H9 (cell line): ENCODE results near the gene BTG4. TPM values are rescaled to one million over a fixed set of nuclear protein-coding genes. Genes with fewer than 3 reads are reported as not detected.

ENCODE experiments used
- DNase-seq: peaks from one replicate; pipeline ENCODE4 v3.0.0-alpha.2; 2017
- H2AFZ ChIP-seq: one replicate; pipeline ENCODE4 v1.6.1; 2013; ENCODE audit warnings: mild to moderate bottlenecking, low read length, control low read depth, moderate library complexity
- H2AK5ac ChIP-seq: 2 replicates; pipeline ENCODE4 v1.6.1; 2013; ENCODE audit warnings: low read length, control low read depth, mixed read lengths; ENCODE audit not compliant: insufficient read length
- H2BK120ac ChIP-seq: one replicate; pipeline ENCODE4 v1.6.1; 2013; ENCODE audit warnings: low read depth, mild to moderate bottlenecking, low read length, control low read depth, inconsistent platforms; ENCODE audit not compliant: poor library complexity, severe bottlenecking
- H2BK12ac ChIP-seq: 2 replicates; pipeline ENCODE4 v1.6.1; 2013; ENCODE audit warnings: low read length, control low read depth, mixed read lengths, low read depth; ENCODE audit not compliant: insufficient read length
- H2BK15ac ChIP-seq: 2 replicates; pipeline ENCODE4 v1.6.1; 2013; ENCODE audit warnings: low read depth, low read length, control low read depth
- H2BK20ac ChIP-seq: one replicate; pipeline ENCODE4 v1.6.1; 2013; ENCODE audit warnings: low read depth, mild to moderate bottlenecking, low read length, control low read depth, inconsistent platforms; ENCODE audit not compliant: poor library complexity, severe bottlenecking
- H2BK5ac ChIP-seq: 2 replicates; pipeline ENCODE4 v1.6.1; 2013; ENCODE audit warnings: low read length, control low read depth, mixed read lengths; ENCODE audit not compliant: insufficient read length
- H3K14ac ChIP-seq: 2 replicates; pipeline ENCODE4 v1.6.1; 2013; ENCODE audit warnings: low read length, control low read depth; ENCODE audit not compliant: insufficient read depth
- H3K18ac ChIP-seq: 2 replicates; pipeline ENCODE4 v1.6.1; 2013; ENCODE audit warnings: low read depth, mild to moderate bottlenecking, mixed read lengths, low read length, control low read depth; ENCODE audit not compliant: insufficient read length
- H3K23ac ChIP-seq: 2 replicates; pipeline ENCODE4 v1.6.1; 2013; ENCODE audit warnings: low read length, control low read depth, mixed read lengths, low read depth; ENCODE audit not compliant: insufficient read length
- H3K23me2 ChIP-seq: 2 replicates; pipeline ENCODE4 v1.6.1; 2013; ENCODE audit warnings: low read depth, mild to moderate bottlenecking, mixed read lengths, low read length, control low read depth; ENCODE audit not compliant: insufficient read length, poor library complexity, severe bottlenecking
- H3K27ac ChIP-seq: 2 replicates; pipeline ENCODE4 v1.5.1; 2013; ENCODE audit warnings: low read length, control low read depth, mixed read lengths, low read depth; ENCODE audit not compliant: insufficient read length
- H3K27me3 ChIP-seq: 2 replicates; pipeline ENCODE4 v1.6.1; 2013; ENCODE audit warnings: low read length, control low read depth, inconsistent platforms; ENCODE audit not compliant: insufficient read depth
- H3K4ac ChIP-seq: 2 replicates; pipeline ENCODE4 v1.6.1; 2013; ENCODE audit warnings: low read depth, mild to moderate bottlenecking, control low read depth, inconsistent platforms, low read length, moderate library complexity
- H3K4me1 ChIP-seq: 2 replicates; pipeline ENCODE4 v1.6.1; 2013; ENCODE audit warnings: low read length, control low read depth, inconsistent platforms; ENCODE audit not compliant: insufficient read depth
- H3K4me2 ChIP-seq: 2 replicates; pipeline ENCODE4 v1.6.1; 2013; ENCODE audit warnings: low read length, control low read depth, mixed read lengths; ENCODE audit not compliant: insufficient read length, insufficient read depth
- H3K56ac ChIP-seq: 2 replicates; pipeline ENCODE4 v1.6.1; 2013; ENCODE audit warnings: low read depth, mild to moderate bottlenecking, mixed read lengths, low read length, control low read depth; ENCODE audit not compliant: insufficient read length
- H3K79me1 ChIP-seq: 2 replicates; pipeline ENCODE4 v1.6.1; 2013; ENCODE audit warnings: low read depth, mild to moderate bottlenecking, moderate library complexity, low read length, control low read depth, inconsistent platforms; ENCODE audit not compliant: insufficient read depth, poor library complexity, severe bottlenecking
- H3K79me2 ChIP-seq: 2 replicates; pipeline ENCODE4 v1.6.1; 2013; ENCODE audit warnings: low read length, control low read depth, inconsistent platforms; ENCODE audit not compliant: insufficient read depth
- H3K9ac ChIP-seq: 2 replicates; pipeline ENCODE4 v1.6.1; 2013; ENCODE audit warnings: low read length, control low read depth, mixed read lengths; ENCODE audit not compliant: insufficient read length; ENCODE audit errors: extremely low read depth
- H3K9me3 ChIP-seq: one replicate; pipeline ENCODE4 v1.6.1; 2013; ENCODE audit warnings: low read depth, low read length, inconsistent platforms; ENCODE audit not compliant: control insufficient read depth
- H3T11ph ChIP-seq: one replicate; pipeline ENCODE4 v1.6.1; 2013; ENCODE audit warnings: mild to moderate bottlenecking, low read length, control low read depth, inconsistent platforms
- H4K20me1 ChIP-seq: one replicate; pipeline ENCODE4 v1.6.1; 2013; ENCODE audit not compliant: control insufficient read depth, insufficient read length, insufficient read depth
- H4K5ac ChIP-seq: 2 replicates; pipeline ENCODE4 v1.6.1; 2013; ENCODE audit warnings: low read depth, mild to moderate bottlenecking, mixed read lengths, low read length, control low read depth; ENCODE audit not compliant: insufficient read length
- H4K8ac ChIP-seq: replicated peaks from 2 replicates; pipeline ENCODE4 v1.6.1; 2013; ENCODE audit warnings: low read length, control low read depth, mixed read lengths, low read depth; ENCODE audit not compliant: insufficient read length
- H4K91ac ChIP-seq: 2 replicates; pipeline ENCODE4 v1.6.1; 2013; ENCODE audit warnings: low read depth, mild to moderate bottlenecking, moderate library complexity, mixed read lengths, low read length, control low read depth; ENCODE audit not compliant: insufficient read length
- H3K27ac Mint-ChIP-seq, 3 experiments: 2 replicates in 2 of 3; 3 replicates in 1 of 3; pipeline ENCODE4 v1.8.0; 2020 to 2021; ENCODE audit warnings: mixed read lengths in 3 of 3, mild to moderate bottlenecking in 1 of 3, moderate library complexity in 1 of 3
- H3K27me3 Mint-ChIP-seq: 2 replicates; pipeline ENCODE4 v1.8.0; 2021; ENCODE audit warnings: low read depth, mild to moderate bottlenecking, moderate library complexity, mixed read lengths
- H3K36me3 Mint-ChIP-seq, 3 experiments: 2 replicates in 2 of 3; 3 replicates in 1 of 3; pipeline ENCODE4 v1.8.0; 2020 to 2021; ENCODE audit warnings: low read depth in 3 of 3, mixed read lengths in 3 of 3; ENCODE audit not compliant: insufficient read depth in 1 of 3
- H3K4me1 Mint-ChIP-seq, 2 experiments: 2 replicates each; pipeline ENCODE4 v1.8.0; 2020; ENCODE audit warnings: mixed read lengths in 2 of 2
- H3K4me3 Mint-ChIP-seq, 2 experiments: 2 replicates in 1 of 2; 3 replicates in 1 of 2; pipeline ENCODE4 v1.8.0; 2020 to 2021; ENCODE audit warnings: mild to moderate bottlenecking in 2 of 2, mixed read lengths in 2 of 2, moderate library complexity in 1 of 2
- H3K9me3 Mint-ChIP-seq, 2 experiments: 2 replicates in 1 of 2; 3 replicates in 1 of 2; pipeline ENCODE4 v1.8.0; 2020; ENCODE audit warnings: mild to moderate bottlenecking in 2 of 2, mixed read lengths in 2 of 2, moderate library complexity in 1 of 2
- CTCF ChIP-seq: fragments of 200-600 bp; sonication (generic); conservative IDR thresholded peaks from 3 replicates; pipeline ENCODE4 v1.8.0; 2021; ENCODE audit warnings: antibody characterized with exemption, mild to moderate bottlenecking
- WGBS: extraction: QIAGEN DNeasy Blood & Tissue Kit; methylation state at CpG from one replicate; pipeline ENCODE4 v1.1.7; 2013; ENCODE audit warnings: missing lambda C conversion rate, low lambda C conversion rate, mixed read lengths; ENCODE audit not compliant: insufficient read length; ENCODE audit errors: extremely low coverage; 5-methylcytosine and 5-hydroxymethylcytosine counted together
- total RNA-seq: library from RNA; stranded (reverse); gene quantifications from 2 replicates; pipeline ENCODE4 v1.2.1, GENCODE V29; 2021

BTG4 gene
- total RNA-seq, 1 experiment from 2014 or later = not detected

- Histone ChIP-seq H3K4me1 (peaks cover 3% of the 10 kb centered on the region; the same call in 1 of the 2 replicates), H3K14ac (no peak overlapping the region), H4K8ac (no peak overlapping the region), H3K9ac (no peak overlapping the region), H2BK5ac (no peak overlapping the region), H4K5ac (no peak overlapping the region), H2BK12ac (no peak overlapping the region), H3K4ac (no peak overlapping the region), H3K79me2 (no peaks in the 10 kb centered on the region), H3K27me3 (peaks cover 13% of the 10 kb centered on the region; the same call in 1 of the 2 replicates), H3K18ac (no peak overlapping the region), H2AK5ac (no peak overlapping the region), H3K23ac (no peak overlapping the region), H3K4me2 (no peak overlapping the region), H3K27ac (no peak overlapping the region), H3T11ph (no peak overlapping the region), H4K20me1 (no peaks in the 10 kb centered on the region), H2BK20ac (no peak overlapping the region), H3K79me1 (no peaks in the 10 kb centered on the region), H3K23me2 (peaks cover 15% of the 10 kb centered on the region), H2AFZ (no peak overlapping the region), H4K91ac (no peak overlapping the region), H3K9me3 (no peaks in the 10 kb centered on the region), H2BK120ac (no peak overlapping the region), H3K56ac (no peak overlapping the region), H2BK15ac (no peak overlapping the region)
- DNase-seq = no peak
- peak overlapping the region in 1 of 3 experiments; percentile 3; a peak in 1 of 7 replicates for H3K27ac Mint-ChIP-seq
- TF ChIP-seq CTCF = no peak
- WGBS = no CpG with 5 or more reads among the region's 1 CpG
- no peak overlapping the region for H3K4me3 Mint-ChIP-seq
- H3K27me3 Mint-ChIP-seq = peaks cover 39% of the 10 kb centered on the region
- H3K36me3 Mint-ChIP-seq = no peaks in the 10 kb centered on the region
- H3K4me1 Mint-ChIP-seq = peaks cover 11 to 18% of the 10 kb centered on the region in 2 experiments
- H3K9me3 Mint-ChIP-seq = no peaks in the 10 kb centered on the region; a peak in 1 of 5 replicates
Observed at GRCh38 chr11:111510311-111510710, 1.9 kb downstream of the BTG4 start.
